ENCODE measurements around the gene TSSK3.

DNA sequence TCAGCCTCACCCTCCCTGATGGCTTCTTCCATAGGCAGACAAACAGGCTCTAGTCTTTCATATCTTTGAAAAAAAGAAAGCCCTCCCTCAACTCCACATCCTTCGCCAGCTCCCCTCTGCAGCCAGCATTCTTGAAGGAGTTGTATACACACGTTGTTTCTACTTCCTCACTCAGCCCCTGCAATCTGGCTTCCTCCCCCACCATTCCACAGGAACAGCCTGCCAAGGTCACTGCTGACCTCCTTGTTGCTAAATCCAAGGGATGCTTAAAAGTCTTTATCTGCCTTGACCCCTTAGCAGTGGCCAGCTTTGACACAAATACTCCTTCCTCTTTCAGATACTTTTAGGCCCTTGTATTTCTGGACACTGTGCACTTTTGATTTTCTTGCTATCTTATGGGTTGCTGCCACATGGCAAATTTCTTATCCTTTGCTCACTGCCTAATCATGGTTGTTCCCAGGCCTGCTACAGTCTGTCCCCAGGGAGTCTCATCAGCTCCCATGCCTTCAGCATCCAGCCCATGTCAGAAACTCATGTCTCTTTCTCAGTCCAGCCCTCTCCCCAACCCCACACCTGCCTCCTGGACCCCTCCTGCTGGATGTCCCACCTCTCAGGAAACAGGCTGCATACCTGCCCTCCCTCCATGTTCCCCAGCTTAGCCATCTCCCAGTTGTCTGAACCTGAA, 8.3 kb upstream of the TSSK3 start:
- no peak for TF ChIP-seq POLR2AphosphoS5 (IDR thresholded peaks at IDR 0.05; ENCODE audit: low read depth, low read length)
- no peak for TF ChIP-seq TAF1 (IDR thresholded peaks at IDR 0.05; ENCODE audit: borderline replicate concordance, insufficient read depth, low read length)

Measured in PFSK-1 (cell line).